HG02885 (cell line): Measurements from ENCODE around the gene MYH11.
"Not testable (repeated sequence)": the region's sequence is repeated elsewhere in the genome, so short reads cannot be mapped to it uniquely, and the experiment has no call there.

Experiments
- ATAC-seq: cut with Tn5 transposase; IDR thresholded peaks from one replicate; pipeline ENCODE4 v1.9.1; 2021; ENCODE audit warnings: mild to moderate bottlenecking; ENCODE audit not compliant: unreplicated experiment, poor library complexity

MYH11 gene

DNA sequence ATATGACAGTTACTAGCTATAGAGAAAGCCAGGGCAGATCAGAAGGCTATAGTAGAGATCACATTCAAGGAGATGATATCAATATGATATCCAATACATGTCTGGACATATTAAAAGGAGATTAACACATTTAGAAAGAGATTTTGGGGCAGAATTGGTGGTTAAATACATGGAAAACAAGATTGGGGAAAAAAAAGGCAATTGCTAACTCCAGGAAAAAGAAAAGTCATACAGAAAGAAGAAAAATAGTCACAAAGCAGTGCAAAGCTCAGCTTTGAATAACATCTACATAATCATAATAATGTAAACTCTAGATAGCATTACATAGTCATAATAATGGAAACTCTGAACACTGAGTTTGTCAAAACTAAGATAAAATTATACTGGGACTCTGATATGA is 40.6 kb downstream of the MYH11 start:
- ATAC-seq, result no peak

DNA sequence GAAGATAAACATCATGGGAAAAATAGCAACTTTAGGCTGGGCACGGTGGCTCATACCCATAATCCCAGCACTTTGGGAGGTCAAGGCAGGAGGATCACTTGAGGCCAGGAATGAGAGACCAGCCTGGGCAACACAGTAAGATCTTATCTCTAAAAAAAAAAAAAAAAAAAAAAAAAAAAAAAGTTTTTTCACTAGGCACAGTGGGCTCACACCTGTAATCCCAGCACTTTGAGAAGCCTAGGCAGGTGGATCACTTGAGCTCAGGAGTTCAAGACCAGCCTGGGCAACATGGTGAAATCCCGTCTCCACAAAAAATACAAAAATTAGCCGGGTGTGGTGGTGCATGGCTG is 44.5 kb downstream of the MYH11 start:
- ATAC-seq, result not testable (repeated sequence)

- ATAC-seq, result no peak
These were observed 45.1 kb downstream of the MYH11 start for GRCh38 chr16:15811481-15812400.

DNA sequence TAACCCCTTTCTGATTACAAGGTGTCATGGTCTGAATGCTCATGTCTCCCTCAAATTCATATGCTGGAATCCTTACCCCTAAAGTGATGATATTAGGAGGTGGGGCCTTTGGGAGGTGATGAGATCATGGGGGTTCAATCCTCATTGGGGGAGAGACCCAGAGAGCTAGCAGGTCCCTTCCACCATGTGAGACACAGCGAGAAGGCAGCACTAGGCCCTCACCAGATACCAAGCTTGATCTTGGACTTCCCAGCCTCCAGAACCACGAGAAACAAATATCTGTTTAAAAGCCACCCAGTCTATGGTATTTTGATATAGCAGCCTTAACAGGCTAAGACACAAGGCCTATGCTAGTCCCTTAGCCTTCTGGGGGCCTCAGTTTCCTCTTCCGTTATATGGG is 45.9 kb downstream of the MYH11 start:
- no peak for ATAC-seq

DNA sequence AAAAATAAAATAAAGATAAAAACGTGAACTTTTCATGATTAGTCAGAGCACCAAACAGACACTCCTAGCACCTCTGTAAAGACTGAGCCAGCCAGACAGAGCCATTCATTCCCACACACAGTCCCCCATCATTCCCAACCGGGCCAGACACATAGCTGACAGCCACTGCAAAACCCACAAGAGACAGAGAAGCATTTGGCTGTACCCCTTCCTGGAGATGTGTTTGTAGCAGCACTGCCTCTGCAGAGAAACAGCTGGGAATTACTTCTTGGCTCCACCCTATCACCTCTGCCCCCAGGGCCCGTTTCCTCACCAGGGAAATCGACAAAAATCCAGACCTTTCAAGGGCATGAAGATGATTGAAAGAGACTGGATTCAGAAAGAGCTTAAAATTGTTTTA is 46.4 kb downstream of the MYH11 start:
- ATAC-seq, result no peak

GRCh38 chr16:15809297-15809696 is 47.5 kb downstream of the MYH11 start:
- ATAC-seq, result not testable (repeated sequence)

GRCh38 chr16:15808071-15808470 is 48.8 kb downstream of the MYH11 start:
- ATAC-seq, result no peak

- no peak for ATAC-seq
These were observed 49.2 kb downstream of the MYH11 start for GRCh38 chr16:15807603-15808009.

DNA sequence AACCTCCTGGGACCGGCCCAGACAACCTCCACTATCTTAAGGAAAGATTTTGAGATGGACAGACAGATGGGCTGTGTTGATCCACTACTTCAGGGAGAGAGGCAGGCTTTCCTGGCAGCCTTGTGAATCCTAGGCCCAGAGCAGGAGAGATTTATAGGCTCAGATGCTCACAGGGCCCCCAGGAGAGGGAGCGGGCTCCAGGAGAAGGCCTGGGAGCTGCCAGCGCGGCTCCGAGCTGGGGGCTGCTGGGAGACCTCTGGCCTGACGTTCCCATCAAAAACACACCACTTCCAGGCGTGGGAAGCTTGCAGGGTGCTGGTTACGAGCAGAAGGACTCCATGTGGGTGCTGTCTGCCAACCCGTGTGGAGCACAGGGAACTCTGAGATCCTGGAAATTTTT is 53.2 kb downstream of the MYH11 start:
- ATAC-seq, result no peak

DNA sequence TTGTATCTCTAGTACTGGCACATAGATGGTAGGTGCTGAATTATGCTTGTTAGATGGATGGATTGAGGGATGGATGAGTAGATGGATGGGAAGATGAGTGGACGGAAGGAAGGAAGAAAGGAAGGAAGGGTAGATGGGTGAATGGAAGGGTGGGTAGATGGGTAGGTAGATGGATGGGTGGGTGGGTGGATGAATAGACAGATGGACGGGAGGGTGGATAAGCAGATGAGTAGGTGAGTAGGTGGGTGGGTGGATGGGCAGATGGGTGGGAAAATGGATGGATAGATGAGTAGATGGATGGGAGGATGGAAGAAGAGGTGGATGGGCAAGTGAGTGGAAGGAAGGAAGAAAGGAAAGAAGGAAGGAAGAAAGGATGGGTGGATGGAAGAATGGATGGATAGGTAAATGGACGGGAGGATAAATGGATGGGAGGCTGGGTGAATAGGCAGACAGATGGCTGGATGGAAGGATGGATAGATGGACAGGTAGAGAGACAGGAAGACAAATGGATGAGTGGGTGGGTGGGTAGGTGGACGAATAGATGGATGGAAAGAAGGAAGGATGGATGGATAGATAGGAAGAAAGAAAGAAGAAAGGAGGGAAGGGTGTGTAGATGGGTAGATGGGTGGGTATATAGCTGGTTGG is 56.9 kb downstream of the MYH11 start:
- ATAC-seq, result no peak

DNA sequence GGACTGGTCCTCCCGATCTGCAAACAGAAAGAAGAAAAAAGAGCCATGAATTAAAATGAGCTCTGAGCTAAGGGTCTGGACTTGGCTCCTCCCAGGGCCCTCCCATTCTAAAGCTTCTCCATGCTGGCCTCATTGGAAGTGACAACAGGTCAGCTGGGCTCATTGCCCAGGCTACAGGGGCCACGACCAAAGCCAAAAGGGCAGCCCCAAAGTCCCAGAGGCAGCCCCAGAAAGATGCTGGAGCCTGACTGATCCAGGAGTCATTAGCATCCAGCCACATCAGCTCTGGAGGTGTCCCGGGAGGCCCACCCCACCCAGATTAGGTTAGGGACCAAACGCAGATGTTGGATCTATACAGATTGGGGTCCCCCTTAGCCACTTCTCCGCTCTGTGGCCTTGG is 58.2 kb downstream of the MYH11 start:
- ATAC-seq, result no peak

- no peak for ATAC-seq
These were observed 59.9 kb downstream of the MYH11 start for GRCh38 chr16:15796885-15797284.

DNA sequence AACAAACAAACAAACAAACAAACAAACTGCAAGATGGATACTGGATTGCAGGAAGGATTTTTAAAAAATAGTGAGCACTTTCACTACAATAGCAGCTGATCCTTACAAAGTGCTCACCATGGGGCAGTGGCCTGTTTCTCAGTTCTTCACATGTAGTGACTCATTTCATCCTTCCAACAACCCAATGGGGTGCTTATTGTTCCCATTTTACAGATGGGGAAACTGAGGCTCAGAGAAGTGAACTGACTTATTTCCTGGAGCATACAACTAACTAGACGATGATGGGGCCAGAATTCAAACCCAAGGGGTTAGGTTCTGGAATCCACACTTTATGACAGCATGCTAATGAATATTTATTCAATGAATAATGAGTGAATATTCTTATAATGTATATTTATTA is 61.2 kb downstream of the MYH11 start:
- no peak for ATAC-seq

GRCh38 chr16:15792563-15792971 is 64.3 kb downstream of the MYH11 start:
- ATAC-seq, result no peak

- no peak for ATAC-seq
These were observed 66.4 kb downstream of the MYH11 start for GRCh38 chr16:15790458-15790857.

- ATAC-seq, result not testable (repeated sequence)
These were observed 67.0 kb downstream of the MYH11 start for GRCh38 chr16:15789816-15790215.

DNA sequence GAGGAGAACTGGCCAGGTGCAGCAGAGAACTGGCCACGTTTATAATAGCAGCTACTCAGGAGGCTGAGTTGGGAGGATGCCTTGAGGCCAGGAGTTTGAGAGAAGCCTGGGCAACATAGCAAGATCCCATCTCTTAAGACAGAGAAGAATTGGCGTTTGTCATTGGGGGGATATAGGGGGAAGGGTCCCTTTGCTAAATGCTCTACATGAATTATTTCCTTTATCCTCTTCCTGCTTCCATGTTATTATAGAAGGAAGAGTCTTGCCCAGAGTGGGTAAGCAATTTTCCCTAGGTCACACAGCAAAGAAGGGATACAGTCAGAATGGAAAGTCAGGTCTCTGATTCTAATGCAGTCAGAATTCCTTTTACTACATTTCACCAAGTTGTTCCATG is 68.0 kb downstream of the MYH11 start:
- no peak for ATAC-seq

DNA sequence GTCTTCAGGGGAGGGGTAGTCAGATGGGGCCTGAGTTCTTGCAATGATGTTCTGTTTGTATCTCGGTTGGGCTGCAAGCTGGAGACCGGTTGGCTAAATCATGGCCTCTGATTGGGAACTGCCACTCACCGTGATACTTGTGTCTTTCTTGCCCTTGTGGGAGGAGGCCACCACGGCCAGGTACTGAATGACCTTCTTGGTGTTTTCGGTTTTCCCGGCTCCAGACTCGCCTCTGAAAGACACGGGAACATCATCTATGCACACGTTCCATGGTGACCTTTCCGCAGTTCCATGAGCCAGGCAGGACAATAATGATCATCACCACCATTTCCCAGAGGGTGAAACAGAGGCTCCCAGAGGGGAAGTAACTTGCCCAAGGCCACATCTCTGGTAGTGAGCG is 70.3 kb downstream of the MYH11 start:
- no peak for ATAC-seq

DNA sequence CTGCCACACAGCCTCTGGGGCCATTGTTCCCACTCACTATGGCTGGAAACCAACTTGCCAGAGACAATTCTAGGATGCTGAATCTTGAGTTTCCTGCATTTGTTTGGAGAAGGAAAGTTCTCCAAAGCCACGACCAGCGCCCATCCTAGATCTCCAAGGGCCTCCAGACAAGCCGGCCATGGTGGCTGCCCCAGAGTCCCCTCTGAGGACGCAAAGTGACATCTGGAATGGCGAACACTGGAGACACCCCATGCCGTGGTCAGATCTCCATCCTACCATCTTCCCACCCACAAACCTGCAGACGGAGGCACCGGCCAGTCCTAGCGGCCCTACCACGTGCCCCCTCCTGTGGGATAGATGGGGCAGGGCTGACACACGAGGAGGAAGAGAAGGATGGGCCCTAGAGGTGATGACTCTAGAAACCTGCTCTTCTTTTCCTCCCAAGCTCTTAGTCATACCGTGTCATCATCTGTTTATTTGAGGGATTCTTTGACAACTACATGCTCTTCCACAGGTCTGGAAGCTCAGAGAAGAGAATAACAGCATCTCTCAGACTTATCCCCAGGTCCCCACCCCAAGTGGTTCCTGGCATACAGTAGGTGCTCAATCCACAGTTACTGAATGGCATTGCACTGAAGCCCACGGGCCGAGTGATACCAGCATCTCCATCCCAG is 71.3 kb downstream of the MYH11 start:
- no peak for ATAC-seq

DNA sequence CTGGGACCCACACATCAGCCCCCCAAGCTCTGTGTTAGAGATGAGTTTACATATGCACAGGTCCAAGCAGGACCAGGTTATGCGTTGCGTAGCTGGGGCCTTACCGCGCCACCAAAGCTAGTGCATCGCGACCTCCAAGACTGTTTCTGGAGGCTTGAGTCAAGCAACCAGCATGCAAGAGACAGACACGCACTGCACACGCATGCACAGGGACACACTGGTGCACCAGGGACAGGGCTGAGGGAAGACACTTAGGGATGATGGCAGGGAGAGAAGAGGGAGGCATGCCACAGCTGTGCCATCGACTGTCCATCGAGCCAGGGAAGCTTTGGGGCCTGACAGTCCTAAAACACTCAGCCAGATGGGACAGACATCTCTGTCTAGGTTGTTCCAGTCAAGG is 72.8 kb downstream of the MYH11 start:
- ATAC-seq, result no peak
